Caco-2 (cell line): Measurements from ENCODE around the gene RECK. TPM values are rescaled to one million over a fixed set of nuclear protein-coding genes. Genes with fewer than 3 reads are reported as not detected.
A peak's percentile ranks its signal among the peaks of the same experiment; 100 is the strongest.

Experiments
- BruUV-seq: library from RNA; stranded (reverse); fragments of 400-500 nt; replicated peaks from 2 replicates; lab custom pipeline; 2021; lab: Mats Ljungman, UMichigan
- CTCF ChIA-PET: fragments of 300-600 bp; sonication (Branson Sonifier 250); formaldehyde crosslinking; loops from one replicate; lab custom pipeline; 2022; ENCODE audit warnings: antibody characterized with exemption; lab: Charles Lee
- POLR2A ChIA-PET: fragments of 300-600 bp; sonication (Branson Sonifier 250); formaldehyde crosslinking; loops from one replicate; lab custom pipeline; 2022; ENCODE audit warnings: antibody characterized with exemption; lab: Charles Lee
- DNase-seq, 2 experiments: peaks; one replicate each; pipeline versions ENCODE4 v3.0.0 to v3.0.0-alpha.2; 2020 to 2022
- H3K27me3 ChIP-seq: replicated peaks from 2 replicates; pipeline ENCODE4 v1.6.0; 2011; ENCODE audit warnings: low read length; ENCODE audit not compliant: control insufficient read depth, insufficient read depth
- H3K36me3 ChIP-seq: 2 replicates; pipeline ENCODE4 v1.5.1; 2011; ENCODE audit warnings: low read length; ENCODE audit not compliant: control insufficient read depth, insufficient read depth
- H3K4me1 ChIP-seq: fragments of 250-450 bp; sonication (Bioruptor Pico); 2 replicates; pipeline ENCODE4 v1.5.1; 2020; ENCODE audit warnings: mild to moderate bottlenecking
- H3K4me3 ChIP-seq: 2 replicates; pipeline ENCODE4 v1.5.1; 2011; ENCODE audit warnings: low read depth, mild to moderate bottlenecking, control low read depth, low read length
- H3K9me3 ChIP-seq: fragments of 250-450 bp; sonication (Bioruptor Pico); 2 replicates; pipeline ENCODE4 v1.5.1; 2020; ENCODE audit warnings: mild to moderate bottlenecking, moderate library complexity
- H3K27ac Mint-ChIP-seq: one replicate; pipeline ENCODE4 v1.8.0; 2022; ENCODE audit warnings: mixed read lengths; ENCODE audit not compliant: unreplicated experiment
- H3K27me3 Mint-ChIP-seq: one replicate; pipeline ENCODE4 v1.8.0; 2022; ENCODE audit warnings: mixed read lengths; ENCODE audit not compliant: insufficient read depth, unreplicated experiment
- H3K36me3 Mint-ChIP-seq: one replicate; pipeline ENCODE4 v1.8.0; 2022; ENCODE audit warnings: mild to moderate bottlenecking, mixed read lengths; ENCODE audit not compliant: insufficient read depth, unreplicated experiment
- H3K4me1 Mint-ChIP-seq: one replicate; pipeline ENCODE4 v1.8.0; 2022; ENCODE audit warnings: low read depth, mixed read lengths; ENCODE audit not compliant: unreplicated experiment
- H3K4me3 Mint-ChIP-seq: one replicate; pipeline ENCODE4 v1.8.0; 2022; ENCODE audit warnings: mild to moderate bottlenecking, moderate library complexity, mixed read lengths; ENCODE audit not compliant: unreplicated experiment
- H3K9me3 Mint-ChIP-seq: one replicate; pipeline ENCODE4 v1.8.0; 2022; ENCODE audit warnings: mixed read lengths; ENCODE audit not compliant: unreplicated experiment
- intact Hi-C: fragments of 100-400 bp; cut with micrococcal nuclease; formaldehyde crosslinking; loops from one replicate; pipeline ENCODE4 v1.10.0; 2022; ENCODE audit not compliant: unreplicated experiment
- total RNA-seq: library from RNA; stranded (reverse); gene quantifications from 2 replicates; pipeline ENCODE4 v1.2.3, GENCODE V29; 2022
- TF ChIP-seq, protein P1 (sequence below), 2 experiments: fragments of 200-600 bp in 1 of 2; IDR thresholded peaks; 1 replicate in 1 of 2; 2 replicates in 1 of 2; pipeline versions ENCODE4 v1.5.1 to v1.8.0; 2011 to 2022; ENCODE audit warnings: antibody characterized with exemption in 1 of 2, control low read depth in 1 of 2, inconsistent platforms in 1 of 2, low read depth in 1 of 2, low read length in 1 of 2, mild to moderate bottlenecking in 1 of 2, moderate library complexity in 1 of 2; ENCODE audit not compliant: insufficient read depth in 1 of 2, severe bottlenecking in 1 of 2, unreplicated experiment in 1 of 2

RECK gene
- total RNA-seq, 1 experiment from 2014 or later, result 1.8 TPM

- no peaks in the 10 kb centered on the region for H3K9me3 Mint-ChIP-seq
- no TSS peak for BruUV-seq
- DNase-seq, result no peak
- no peak overlapping the region for H3K4me3 ChIP-seq
- TF ChIP-seq, protein P1, sequence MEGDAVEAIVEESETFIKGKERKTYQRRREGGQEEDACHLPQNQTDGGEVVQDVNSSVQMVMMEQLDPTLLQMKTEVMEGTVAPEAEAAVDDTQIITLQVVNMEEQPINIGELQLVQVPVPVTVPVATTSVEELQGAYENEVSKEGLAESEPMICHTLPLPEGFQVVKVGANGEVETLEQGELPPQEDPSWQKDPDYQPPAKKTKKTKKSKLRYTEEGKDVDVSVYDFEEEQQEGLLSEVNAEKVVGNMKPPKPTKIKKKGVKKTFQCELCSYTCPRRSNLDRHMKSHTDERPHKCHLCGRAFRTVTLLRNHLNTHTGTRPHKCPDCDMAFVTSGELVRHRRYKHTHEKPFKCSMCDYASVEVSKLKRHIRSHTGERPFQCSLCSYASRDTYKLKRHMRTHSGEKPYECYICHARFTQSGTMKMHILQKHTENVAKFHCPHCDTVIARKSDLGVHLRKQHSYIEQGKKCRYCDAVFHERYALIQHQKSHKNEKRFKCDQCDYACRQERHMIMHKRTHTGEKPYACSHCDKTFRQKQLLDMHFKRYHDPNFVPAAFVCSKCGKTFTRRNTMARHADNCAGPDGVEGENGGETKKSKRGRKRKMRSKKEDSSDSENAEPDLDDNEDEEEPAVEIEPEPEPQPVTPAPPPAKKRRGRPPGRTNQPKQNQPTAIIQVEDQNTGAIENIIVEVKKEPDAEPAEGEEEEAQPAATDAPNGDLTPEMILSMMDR (IDR thresholded peaks at IDR 0.05; ENCODE audit: insufficient read depth in 1 of 2, low read depth in 1 of 2, low read length in 1 of 2, severe bottlenecking in 1 of 2, unreplicated experiment in 1 of 2), result peak in 1 of 2 experiments; percentile 37
- no peaks in the 10 kb centered on the region for H3K36me3 Mint-ChIP-seq
- H3K27me3 Mint-ChIP-seq, result no peaks in the 10 kb centered on the region
- intact Hi-C loops, result loop anchor here (2.0 kb wide), 1 partner anchor 156 kb away; no protein-coding TSS in a partner anchor
- no peaks in the 10 kb centered on the region for H3K36me3 ChIP-seq
- no peaks in the 10 kb centered on the region for H3K4me1 Mint-ChIP-seq
- no peak overlapping the region for H3K4me3 Mint-ChIP-seq
- H3K4me1 ChIP-seq, result no peaks in the 10 kb centered on the region
- no peaks in the 10 kb centered on the region for H3K27me3 ChIP-seq
- CTCF ChIA-PET, result interaction anchor here (2.2 kb wide), 1 partner anchor 8 kb away, joined by 8 read pairs; no protein-coding TSS in a partner anchor
- POLR2A ChIA-PET, result no interaction called here
- H3K9me3 ChIP-seq, result no peaks in the 10 kb centered on the region
- no peak overlapping the region for H3K27ac Mint-ChIP-seq
Observed at GRCh38 chr9:36110434-36110833, 73.7 kb downstream of the RECK start.

DNA sequence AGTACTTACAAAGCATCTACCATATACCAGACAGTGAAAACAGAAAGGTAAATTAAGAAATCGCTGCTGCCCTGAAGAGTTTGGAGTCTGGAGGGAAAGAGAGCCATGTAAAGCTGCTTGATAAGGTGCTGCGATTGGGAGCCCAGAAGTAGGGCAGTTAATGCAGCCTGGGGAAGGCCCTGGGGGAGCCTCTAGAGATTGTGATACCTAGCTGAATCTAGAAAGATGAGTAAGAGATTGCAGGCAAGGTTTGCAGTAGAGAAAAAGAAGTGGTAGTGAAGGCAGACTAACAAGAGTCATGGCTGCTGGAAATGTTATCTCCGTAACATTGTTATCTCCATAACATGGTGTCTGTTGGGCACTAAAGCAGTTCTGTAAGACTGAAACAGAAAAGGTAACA is 75.8 kb downstream of the RECK start:
- BruUV-seq, result no TSS peak
- ChIA-PET CTCF (no interaction called here), POLR2A (no interaction called here)
- intact Hi-C loops, result no loop called here
- H3K4me3 ChIP-seq, result no peak overlapping the region
- H3K9me3 ChIP-seq, result no peaks in the 10 kb centered on the region
- Mint-ChIP-seq H3K27me3 (no peaks in the 10 kb centered on the region), H3K36me3 (no peaks in the 10 kb centered on the region), H3K4me1 (no peaks in the 10 kb centered on the region), H3K9me3 (no peaks in the 10 kb centered on the region), H3K27ac (no peak overlapping the region), H3K4me3 (no peak overlapping the region)
- no peaks in the 10 kb centered on the region for H3K4me1 ChIP-seq
- H3K36me3 ChIP-seq, result no peaks in the 10 kb centered on the region
- TF ChIP-seq, protein P1 (IDR thresholded peaks at IDR 0.05; ENCODE audit: insufficient read depth in 1 of 2, low read depth in 1 of 2, low read length in 1 of 2, severe bottlenecking in 1 of 2, unreplicated experiment in 1 of 2), result no peak
- no peak for DNase-seq
- H3K27me3 ChIP-seq, result no peaks in the 10 kb centered on the region

GRCh38 chr9:36113999-36114398 is 77.3 kb downstream of the RECK start:
- H3K9me3 ChIP-seq, result no peaks in the 10 kb centered on the region
- no peaks in the 10 kb centered on the region for H3K27me3 Mint-ChIP-seq
- TF ChIP-seq, protein P1 (IDR thresholded peaks at IDR 0.05; ENCODE audit: insufficient read depth in 1 of 2, low read depth in 1 of 2, low read length in 1 of 2, severe bottlenecking in 1 of 2, unreplicated experiment in 1 of 2), result no peak
- no peaks in the 10 kb centered on the region for H3K4me1 Mint-ChIP-seq
- H3K9me3 Mint-ChIP-seq, result no peaks in the 10 kb centered on the region
- no peak overlapping the region for H3K27ac Mint-ChIP-seq
- ChIA-PET POLR2A (no interaction called here), CTCF (interaction anchor here (1.2 kb wide), 1 partner anchor 49 kb away, joined by 3 read pairs; no protein-coding TSS in a partner anchor)
- no peak overlapping the region for H3K4me3 ChIP-seq
- no peaks in the 10 kb centered on the region for H3K36me3 ChIP-seq
- no peaks in the 10 kb centered on the region for H3K4me1 ChIP-seq
- no peak overlapping the region for H3K4me3 Mint-ChIP-seq
- no TSS peak for BruUV-seq
- intact Hi-C loops, result no loop called here
- DNase-seq, result no peak
- no peaks in the 10 kb centered on the region for H3K36me3 Mint-ChIP-seq
- no peaks in the 10 kb centered on the region for H3K27me3 ChIP-seq
